Measurements from ENCODE around the gene ZMIZ1. TPM values are rescaled to one million over a fixed set of nuclear protein-coding genes. Genes with fewer than 3 reads are reported as not detected.

ZMIZ1 gene
- total RNA-seq, 1 experiment from 2014 or later, result 28.4 TPM

- Histone ChIP-seq H3K27ac (ENCODE audit: low read depth, low read length) (no peak overlapping the region), H3K4me1 (ENCODE audit: control insufficient read depth in 1 of 2, insufficient read depth in 2 of 2, low read length in 2 of 2) (peaks cover 6 to 12% of the 10 kb centered on the region in 2 experiments), H3K4me3 (replicated peaks in 1 of 2; ENCODE audit: low read depth in 1 of 2, low read length in 2 of 2) (no peak overlapping the region), H3K4me2 (ENCODE audit: low read length) (no peak overlapping the region), H3K9me3 (ENCODE audit: control insufficient read depth in 1 of 2, insufficient read depth in 1 of 2, low read depth in 1 of 2, low read length in 2 of 2) (no peaks in the 10 kb centered on the region), H3K79me2 (ENCODE audit: insufficient read depth, low read length) (no peaks in the 10 kb centered on the region), H3K9me2 (ENCODE audit: insufficient read depth) (no peaks in the 10 kb centered on the region), H3K9ac (ENCODE audit: low read length) (no peak overlapping the region), H4K20me1 (ENCODE audit: insufficient read depth) (no peaks in the 10 kb centered on the region), H3K36me3 (ENCODE audit: control insufficient read depth in 1 of 2, insufficient read depth in 2 of 2, low read length in 2 of 2) (no peaks in the 10 kb centered on the region), H3K27me3 (ENCODE audit: insufficient read depth, low read length) (peaks cover 25% of the 10 kb centered on the region), H2AFZ (ENCODE audit: low read depth, low read length, poor library complexity, severe bottlenecking) (no peak overlapping the region)
- no TSS peak for BruUV-seq (replicated peaks)
- no peak; the same call in 1 of the 2 replicates for ATAC-seq
- TF ChIP-seq EGR1 (IDR thresholded peaks at IDR 0.05; ENCODE audit: low read depth), result no peak
- no peak for TF ChIP-seq CBX3 (IDR thresholded peaks at IDR 0.05; ENCODE audit: low read depth)
- TF ChIP-seq FOSL1 (IDR thresholded peaks at IDR 0.05; ENCODE audit: low read depth), result no peak
- TF ChIP-seq CEBPB (IDR thresholded peaks at IDR 0.05; ENCODE audit: low read depth), result no peak
- TF ChIP-seq SP1 (IDR thresholded peaks at IDR 0.05; ENCODE audit: low read depth), result no peak
- TF ChIP-seq RAD21 (IDR thresholded peaks at IDR 0.05; ENCODE audit: low read depth), result no peak
- TF ChIP-seq ZFX (IDR thresholded peaks at IDR 0.05), result no peak
- no peak for TF ChIP-seq MAX (IDR thresholded peaks at IDR 0.05)
- TF ChIP-seq SRF (IDR thresholded peaks at IDR 0.05; ENCODE audit: low read depth), result no peak
- TF ChIP-seq TCF7L2 (IDR thresholded peaks at IDR 0.05; ENCODE audit: borderline replicate concordance, extremely low read depth, insufficient read depth, insufficient read length), result no peak
- TF ChIP-seq EZH2 (IDR thresholded peaks at IDR 0.05), result no peak
- TF ChIP-seq SIN3A (IDR thresholded peaks at IDR 0.05; ENCODE audit: low read depth), result no peak
- no peak for TF ChIP-seq ELF1 (IDR thresholded peaks at IDR 0.05; ENCODE audit: borderline replicate concordance, low read depth)
- TF ChIP-seq ZBTB33 (IDR thresholded peaks at IDR 0.05; ENCODE audit: extremely low read depth, insufficient replicate concordance, low read length), result no peak
- no peak for TF ChIP-seq CTCF (IDR thresholded peaks at IDR 0.05 in 2 of 3, conservative IDR thresholded peaks at IDR 0.05 in 1 of 3; ENCODE audit: borderline replicate concordance in 1 of 3, insufficient read depth in 1 of 3, low read depth in 2 of 3, low read length in 2 of 3)
- TF ChIP-seq POLR2AphosphoS5 (IDR thresholded peaks at IDR 0.05; ENCODE audit: low read depth, low read length), result no peak
- POLR2A ChIA-PET, result no interaction called here
- RAD21 ChIA-PET (ENCODE audit: low non-redundant PET in 1 of 2, low total read pairs in 2 of 2, uncharacterized antibody in 2 of 2, unreplicated experiment in 2 of 2), result no interaction called here
- CTCF ChIA-PET, result no interaction called here
- no peak for DNase-seq (ENCODE audit: low read depth, low spot score)
- intact Hi-C loops (cut with micrococcal nuclease), result no loop called here
These were observed 23.9 kb upstream of the ZMIZ1 start for GRCh38 chr10:79044846-79045245.
